DND-41 (cell line): ENCODE data around the gene CTDSPL2.

Source experiments
- CTCF ChIP-seq: IDR thresholded peaks from 2 replicates; pipeline ENCODE4 v1.5.1; 2012; ENCODE audit warnings: borderline replicate concordance, low read length, moderate library complexity, mild to moderate bottlenecking; ENCODE audit not compliant: poor library complexity, severe bottlenecking; ENCODE audit errors: extremely low read depth
- EZH2 ChIP-seq: IDR thresholded peaks from 3 replicates; pipeline ENCODE4 v1.6.1; 2012; ENCODE audit warnings: borderline replicate concordance, low read depth, mild to moderate bottlenecking, moderate library complexity, low read length, inconsistent platforms; ENCODE audit not compliant: severe bottlenecking

DNA sequence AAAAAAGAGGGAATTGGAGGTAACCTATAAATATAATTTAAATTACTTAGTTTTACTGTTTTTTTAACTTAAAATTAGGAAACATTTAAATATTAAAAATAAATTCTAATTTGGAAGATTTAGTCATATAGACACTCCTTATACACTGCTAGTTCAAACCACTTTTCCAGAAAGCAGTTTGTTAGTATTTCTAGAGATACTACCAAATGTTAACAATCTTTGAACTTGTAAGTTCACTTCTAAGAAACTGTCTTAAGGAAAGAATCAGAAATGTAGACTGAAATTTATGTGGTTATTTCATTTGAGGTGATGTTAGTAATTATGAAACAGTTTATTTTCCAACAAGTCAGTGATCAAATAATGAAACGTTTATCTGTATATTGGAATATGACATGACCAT, 22.7 kb downstream of the CTDSPL2 start:
- TF ChIP-seq CTCF, result no peak
- no peak for TF ChIP-seq EZH2
